Measurements from ENCODE around the gene RER1.

RER1 gene

DNA sequence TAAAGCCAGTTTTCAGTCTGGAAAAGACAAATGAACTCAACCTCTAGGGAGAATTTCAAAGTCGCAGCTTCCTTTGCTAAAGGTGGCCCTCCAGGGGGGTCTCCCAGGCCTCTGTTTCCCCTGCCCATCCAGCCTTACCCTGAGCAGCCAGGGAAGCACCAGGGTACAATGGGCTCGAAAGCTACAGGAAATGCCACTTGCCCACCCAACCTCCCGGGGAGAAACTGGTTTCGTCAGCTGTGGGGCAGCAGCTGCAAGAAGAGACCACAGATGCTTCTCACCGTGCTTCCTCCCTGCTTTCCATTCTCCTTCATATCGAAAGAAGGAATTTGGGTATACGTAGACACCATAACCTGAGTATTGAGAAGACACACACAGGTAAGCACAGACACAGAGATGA is 2.0 kb upstream of the RER1 start:
- DNase-seq (ENCODE audit: low read depth in 2 of 2): no peak

DNA sequence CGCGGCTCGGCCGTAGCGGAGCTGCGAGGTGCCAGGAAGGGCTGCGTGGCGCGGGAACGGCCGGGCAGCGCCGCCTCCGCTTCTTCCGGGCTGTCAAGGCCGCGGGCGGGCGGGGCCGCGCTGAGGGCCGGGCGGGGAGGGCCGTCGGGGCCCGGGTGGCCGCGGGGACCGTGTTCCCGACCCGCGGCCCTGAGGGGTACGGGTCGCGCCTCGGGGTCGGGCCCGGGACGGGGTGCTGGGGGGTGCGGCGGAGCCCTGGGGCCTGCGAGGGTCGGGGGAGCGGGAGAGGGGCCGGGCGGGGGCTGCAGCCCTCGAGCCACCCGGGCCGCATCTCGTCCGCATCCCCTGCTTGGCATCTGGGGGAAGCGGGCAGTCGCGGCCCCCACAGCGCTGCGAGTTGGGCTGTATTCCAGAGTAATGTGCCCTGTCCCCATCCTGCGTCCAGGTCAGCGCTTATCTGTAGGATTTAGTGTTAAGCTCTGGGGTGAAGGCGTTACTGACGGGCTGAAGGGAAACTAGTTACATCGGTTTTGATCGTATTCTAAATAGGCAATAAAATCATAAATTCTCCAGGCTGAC is 379 bp downstream of the RER1 start:
- DNase-seq (ENCODE audit: low read depth in 2 of 2): no peak

- DNase-seq (ENCODE audit: low read depth in 2 of 2): no peak
Measured at GRCh38 chr1:2392686-2393085, 1.0 kb downstream of the RER1 start.

GRCh38 chr1:2393471-2393877 is 1.8 kb downstream of the RER1 start:
- no peak for DNase-seq (ENCODE audit: low read depth in 2 of 2)

DNA sequence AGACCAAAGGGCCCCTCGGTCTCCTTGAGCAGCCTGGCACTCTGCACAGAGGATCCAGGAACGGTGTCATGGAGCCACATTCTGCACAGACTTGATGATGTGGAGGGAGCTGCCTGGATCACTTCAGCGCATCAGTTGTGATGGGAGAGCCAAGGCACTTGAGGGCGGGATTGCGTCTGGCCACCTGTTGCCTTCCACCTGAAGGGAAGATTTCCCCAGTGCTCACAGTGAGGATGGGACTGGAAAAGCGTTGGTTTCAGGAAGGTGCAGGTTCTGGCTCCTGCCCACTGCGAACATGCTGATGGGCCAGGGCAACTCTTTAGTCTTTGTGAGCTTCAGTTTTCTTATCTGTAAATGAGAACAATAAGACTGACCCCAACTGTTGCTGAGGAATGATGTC is 2.6 kb downstream of the RER1 start:
- DNase-seq (ENCODE audit: low read depth in 2 of 2): no peak

DNA sequence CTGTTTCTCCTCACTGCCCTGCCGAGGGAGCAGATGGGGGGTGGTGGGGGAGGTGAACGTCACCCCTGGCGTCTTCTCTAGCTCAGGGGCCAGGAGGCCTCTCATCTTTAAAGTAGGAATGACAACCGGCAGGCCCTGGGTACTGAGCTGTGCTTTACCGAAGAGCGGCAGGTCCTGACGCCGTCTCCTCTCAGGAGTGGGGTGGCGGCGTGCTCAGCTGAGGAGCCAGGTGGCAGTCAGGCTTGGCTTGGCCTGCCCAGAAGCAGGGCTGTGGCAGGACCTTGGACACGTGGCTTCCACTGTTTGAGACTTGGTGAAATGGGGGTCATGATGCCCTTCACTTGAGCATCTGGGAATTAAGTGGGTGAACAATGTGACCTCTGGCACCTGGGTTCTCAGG is 3.1 kb downstream of the RER1 start:
- no peak for DNase-seq (ENCODE audit: low read depth in 2 of 2)

- DNase-seq (ENCODE audit: low read depth in 2 of 2): no peak
Measured at GRCh38 chr1:2395245-2395644, 3.6 kb downstream of the RER1 start.

DNA sequence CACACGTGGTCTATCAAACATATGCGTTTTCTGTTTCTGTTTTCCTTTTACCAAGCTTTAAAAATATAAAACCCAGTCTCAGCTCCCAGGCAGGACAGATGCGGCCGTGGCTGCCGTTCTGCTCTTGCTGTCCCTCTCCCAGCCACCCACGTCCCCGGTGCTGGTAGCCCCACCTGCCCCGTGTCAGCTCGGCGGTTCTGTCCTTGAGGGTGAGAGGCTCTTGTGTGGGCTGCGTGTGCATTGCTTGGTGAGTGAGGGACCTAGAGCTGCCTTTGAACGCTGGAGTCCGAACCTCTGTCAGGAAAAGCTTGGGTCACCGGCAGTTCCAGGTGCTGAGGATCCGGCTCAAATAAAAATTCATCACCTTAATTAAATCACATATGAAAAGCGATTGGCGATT is 4.4 kb downstream of the RER1 start:
- no peak for DNase-seq (ENCODE audit: low read depth in 2 of 2)

GRCh38 chr1:2396476-2396875 is 4.8 kb downstream of the RER1 start:
- DNase-seq (ENCODE audit: low read depth in 2 of 2): no peak

DNA sequence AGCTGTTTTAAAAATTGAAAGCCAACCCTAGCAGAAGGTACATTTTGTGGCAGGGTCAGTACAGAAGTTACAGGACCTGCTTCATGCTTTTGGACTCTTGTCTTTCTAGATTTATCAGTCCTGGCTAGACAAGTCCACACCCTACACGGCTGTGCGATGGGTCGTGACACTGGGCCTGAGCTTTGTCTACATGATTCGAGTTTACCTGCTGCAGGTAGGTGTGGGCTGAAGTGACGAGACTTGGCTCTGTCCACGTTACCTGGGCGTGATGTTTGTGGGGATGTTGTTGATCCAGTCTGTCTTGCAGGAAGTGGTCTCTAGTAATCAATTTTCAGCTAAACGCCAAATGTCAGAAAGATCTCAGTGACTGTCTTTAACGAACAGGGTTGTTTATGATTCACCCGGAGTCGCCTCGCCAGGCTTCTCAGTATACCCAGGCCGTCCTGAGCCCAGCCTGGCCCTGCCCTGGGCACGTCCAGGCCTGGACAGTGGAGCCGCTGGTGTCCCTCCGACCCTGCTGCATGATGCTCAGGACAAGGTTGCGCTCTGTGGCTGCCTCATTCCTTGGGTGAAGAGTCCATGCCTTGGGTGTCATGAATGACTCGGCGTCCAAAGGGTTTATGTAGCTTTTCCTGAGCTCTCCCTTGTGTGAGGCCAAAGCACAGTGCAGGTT is 5.5 kb downstream of the RER1 start:
- no peak for DNase-seq (ENCODE audit: low read depth in 2 of 2)

GRCh38 chr1:2398871-2399270 is 7.2 kb downstream of the RER1 start:
- no peak for DNase-seq (ENCODE audit: low read depth in 2 of 2)

DNA sequence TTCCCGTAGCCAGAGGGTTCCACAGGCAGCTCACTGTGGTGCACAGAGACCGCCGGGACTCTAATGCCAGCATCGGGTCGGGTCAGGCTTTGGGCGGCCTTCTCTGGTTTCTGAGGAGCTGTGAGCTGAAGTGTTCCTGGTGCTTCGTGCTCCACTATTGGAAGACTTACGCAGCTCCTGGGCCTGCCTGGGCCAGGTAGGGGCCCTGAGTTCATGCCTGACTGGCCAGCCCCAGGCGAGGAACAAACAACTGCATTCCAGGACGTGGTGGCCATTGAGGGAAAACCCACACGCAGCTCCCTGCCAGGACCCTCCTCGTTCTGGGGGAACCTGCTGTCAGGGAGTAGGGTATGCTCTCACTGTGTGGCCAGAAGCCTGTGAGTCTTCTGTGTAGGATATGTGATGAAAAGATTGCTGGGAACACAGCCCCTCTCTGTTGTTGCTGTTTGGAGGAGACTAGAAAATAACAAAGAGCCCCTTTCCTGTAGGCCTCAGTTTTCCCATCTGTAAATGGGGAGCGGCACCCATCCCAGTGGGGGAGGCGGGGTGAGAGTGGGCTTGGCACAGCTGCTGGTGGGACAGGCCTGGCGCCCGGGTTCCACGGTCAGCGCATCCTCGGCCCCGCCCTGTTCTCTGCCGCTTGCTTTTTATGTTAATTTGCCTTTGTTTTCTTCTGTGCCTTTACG is 8.4 kb downstream of the RER1 start:
- DNase-seq (ENCODE audit: low read depth in 2 of 2): no peak

- no peak for DNase-seq (ENCODE audit: low read depth in 2 of 2)
Measured at GRCh38 chr1:2400576-2400909, 8.9 kb downstream of the RER1 start.

- DNase-seq (ENCODE audit: low read depth in 2 of 2): no peak
Measured at GRCh38 chr1:2400950-2401649, 9.5 kb downstream of the RER1 start.

- no peak for DNase-seq (ENCODE audit: low read depth in 2 of 2)
Measured at GRCh38 chr1:2402420-2402819, 10.8 kb downstream of the RER1 start.

GRCh38 chr1:2403273-2403672 is 11.6 kb downstream of the RER1 start:
- no peak for DNase-seq (ENCODE audit: low read depth in 2 of 2)

DNA sequence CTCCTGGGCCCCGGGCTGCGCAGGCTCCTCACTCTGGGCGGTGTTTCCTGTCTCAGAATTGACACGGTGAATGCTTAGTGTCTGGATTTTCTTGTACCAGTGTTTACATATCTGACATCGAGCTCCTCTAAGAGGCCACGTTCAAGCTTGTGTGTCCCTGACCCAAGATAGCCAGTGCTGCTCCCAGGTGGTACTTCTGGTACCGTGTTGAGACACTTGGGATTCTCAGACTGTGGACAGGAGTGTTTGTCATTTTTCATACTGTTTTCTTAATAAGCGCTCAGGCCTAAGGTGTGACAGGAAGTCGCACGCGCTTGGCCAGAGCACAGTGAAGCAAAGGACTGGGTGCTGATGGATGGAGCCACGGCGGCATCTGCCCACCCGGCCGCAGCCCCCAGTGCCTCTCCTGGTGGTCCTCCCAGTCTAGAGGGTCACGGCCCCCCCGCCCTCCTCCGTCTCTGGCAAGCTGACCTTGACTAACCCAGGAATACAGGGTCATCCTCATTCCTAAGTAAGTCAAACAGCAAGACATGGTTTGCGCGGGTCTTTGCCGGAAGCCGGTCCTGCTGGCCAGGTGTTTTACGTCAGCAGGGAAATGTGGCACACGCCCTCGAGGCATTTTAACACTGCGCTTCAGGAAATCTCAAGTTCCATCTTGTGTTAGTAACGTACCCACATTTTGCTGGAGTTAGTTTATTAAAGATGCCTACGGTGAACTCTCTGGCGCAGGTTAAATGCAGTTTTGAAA is 12.7 kb downstream of the RER1 start:
- DNase-seq (ENCODE audit: low read depth in 2 of 2): no peak

DNA sequence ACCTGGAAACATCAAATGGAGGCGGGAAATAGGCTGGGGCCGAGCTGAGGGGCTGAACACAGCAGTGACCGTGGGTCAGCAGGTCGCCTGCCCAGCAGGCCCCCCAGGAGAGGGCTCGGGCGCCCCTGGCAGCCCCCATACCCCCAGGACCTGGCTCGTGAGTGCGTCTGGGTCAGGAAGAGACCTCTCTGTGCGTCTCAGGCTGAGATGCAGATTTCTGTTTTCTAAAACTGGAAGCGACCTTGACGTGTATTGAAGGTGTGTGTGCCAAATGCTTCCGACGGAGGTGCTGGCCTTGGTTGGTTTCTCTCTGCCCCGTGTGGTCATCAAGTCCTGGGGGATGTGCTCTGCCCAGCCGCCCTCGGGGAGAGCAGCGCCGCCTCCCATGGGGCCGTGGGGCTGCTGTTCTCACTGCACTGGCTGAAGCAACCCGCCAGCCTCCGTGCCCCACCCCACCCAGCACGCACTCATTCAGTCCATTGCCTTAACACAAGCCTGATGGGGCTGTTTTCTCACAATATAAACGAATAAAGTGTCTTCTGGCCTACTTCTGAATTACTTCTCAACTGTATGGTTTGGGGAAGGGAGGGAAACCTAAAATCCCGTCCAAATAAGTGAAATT is 13.4 kb downstream of the RER1 start:
- no peak for DNase-seq (ENCODE audit: low read depth in 2 of 2)

GRCh38 chr1:2405588-2406295 is 14.1 kb downstream of the RER1 start:
- no peak for DNase-seq (ENCODE audit: low read depth in 2 of 2)

- DNase-seq (ENCODE audit: low read depth in 2 of 2): no peak
Measured at GRCh38 chr1:2406451-2407041, 14.9 kb downstream of the RER1 start.

Data from fibroblast of skin of left biceps (primary cell).